DND-41 (cell line): ENCODE data around the gene DEGS1.

Experiments used
- EZH2 ChIP-seq: IDR thresholded peaks from 3 replicates; pipeline ENCODE4 v1.6.1; 2012; ENCODE audit warnings: borderline replicate concordance, low read depth, mild to moderate bottlenecking, moderate library complexity, low read length, inconsistent platforms; ENCODE audit not compliant: severe bottlenecking
- TF ChIP-seq, protein P1 (sequence below): IDR thresholded peaks from 2 replicates; pipeline ENCODE4 v1.5.1; 2012; ENCODE audit warnings: borderline replicate concordance, low read length, moderate library complexity, mild to moderate bottlenecking; ENCODE audit not compliant: poor library complexity, severe bottlenecking; ENCODE audit errors: extremely low read depth

DNA sequence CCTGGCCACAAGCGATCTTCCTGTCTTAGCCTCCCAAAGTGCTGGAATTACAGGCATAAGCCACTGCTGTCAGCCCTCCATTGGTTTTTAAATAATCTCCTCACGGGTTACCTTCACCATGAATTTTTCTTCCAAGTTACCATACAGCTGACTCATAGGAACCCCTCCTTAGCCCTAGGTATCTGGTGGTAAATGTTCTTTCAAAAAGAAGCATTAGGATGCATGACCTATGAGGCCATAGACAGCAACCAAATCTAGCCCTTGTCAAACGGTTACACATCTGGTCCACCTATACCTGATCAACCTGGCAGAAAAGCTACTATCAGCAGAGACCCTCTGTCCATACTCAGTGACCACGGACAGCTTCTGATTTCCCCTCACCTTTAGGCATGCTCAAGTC, 12.7 kb upstream of the DEGS1 start:
- TF ChIP-seq, protein P1, sequence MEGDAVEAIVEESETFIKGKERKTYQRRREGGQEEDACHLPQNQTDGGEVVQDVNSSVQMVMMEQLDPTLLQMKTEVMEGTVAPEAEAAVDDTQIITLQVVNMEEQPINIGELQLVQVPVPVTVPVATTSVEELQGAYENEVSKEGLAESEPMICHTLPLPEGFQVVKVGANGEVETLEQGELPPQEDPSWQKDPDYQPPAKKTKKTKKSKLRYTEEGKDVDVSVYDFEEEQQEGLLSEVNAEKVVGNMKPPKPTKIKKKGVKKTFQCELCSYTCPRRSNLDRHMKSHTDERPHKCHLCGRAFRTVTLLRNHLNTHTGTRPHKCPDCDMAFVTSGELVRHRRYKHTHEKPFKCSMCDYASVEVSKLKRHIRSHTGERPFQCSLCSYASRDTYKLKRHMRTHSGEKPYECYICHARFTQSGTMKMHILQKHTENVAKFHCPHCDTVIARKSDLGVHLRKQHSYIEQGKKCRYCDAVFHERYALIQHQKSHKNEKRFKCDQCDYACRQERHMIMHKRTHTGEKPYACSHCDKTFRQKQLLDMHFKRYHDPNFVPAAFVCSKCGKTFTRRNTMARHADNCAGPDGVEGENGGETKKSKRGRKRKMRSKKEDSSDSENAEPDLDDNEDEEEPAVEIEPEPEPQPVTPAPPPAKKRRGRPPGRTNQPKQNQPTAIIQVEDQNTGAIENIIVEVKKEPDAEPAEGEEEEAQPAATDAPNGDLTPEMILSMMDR: no peak
- TF ChIP-seq EZH2: no peak
